NB4 (cell line): Measurements from ENCODE around the gene AQP1.

ENCODE experiments used
- MAX ChIP-seq: IDR thresholded peaks from 2 replicates; pipeline ENCODE4 v1.6.1; 2011; ENCODE audit warnings: low read depth, low read length
- MYC ChIP-seq: IDR thresholded peaks from 2 replicates; pipeline ENCODE4 v1.6.1; 2011; ENCODE audit warnings: low read depth, low read length
- POLR2A ChIP-seq: IDR thresholded peaks from 2 replicates; pipeline ENCODE4 v1.6.1; 2011; ENCODE audit warnings: mild to moderate bottlenecking; ENCODE audit not compliant: insufficient read length; ENCODE audit errors: extremely low read depth
- TF ChIP-seq, protein P1 (sequence below): IDR thresholded peaks from one replicate; pipeline ENCODE4 v1.5.1; 2012; ENCODE audit warnings: low read depth, low read length

DNA sequence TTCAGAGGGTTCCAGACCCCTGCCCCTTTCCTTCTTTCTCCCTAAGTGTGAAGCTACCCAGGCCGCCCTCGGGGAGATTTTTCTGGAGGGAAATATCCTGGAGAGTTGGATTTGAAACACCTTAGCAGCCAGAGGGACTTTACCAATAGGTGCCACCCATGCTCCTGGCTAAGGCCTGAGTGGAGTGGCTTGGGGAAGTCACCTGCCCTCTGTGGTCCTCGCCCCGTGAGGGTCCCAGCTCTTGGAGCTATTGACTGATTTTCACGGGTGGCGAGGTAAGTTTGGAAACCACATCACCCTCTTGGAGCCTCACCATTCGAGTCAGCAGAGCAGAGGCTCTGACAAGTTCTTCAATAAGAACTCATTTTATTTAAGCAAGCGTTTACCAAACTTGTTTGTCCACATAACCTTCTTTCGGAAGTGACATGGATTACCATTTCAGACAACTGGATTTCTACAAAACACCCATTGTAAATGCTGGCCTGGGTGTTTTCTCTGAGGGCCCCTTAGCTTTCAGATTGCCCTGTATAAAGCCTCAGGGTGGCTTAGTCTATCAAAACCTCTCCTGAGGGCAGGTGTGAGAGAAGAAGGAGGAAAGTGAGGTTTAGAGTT, 20.4 kb downstream of the AQP1 start:
- TF ChIP-seq MAX (no peak), POLR2A (no peak), MYC (no peak)
- TF ChIP-seq, protein P1, sequence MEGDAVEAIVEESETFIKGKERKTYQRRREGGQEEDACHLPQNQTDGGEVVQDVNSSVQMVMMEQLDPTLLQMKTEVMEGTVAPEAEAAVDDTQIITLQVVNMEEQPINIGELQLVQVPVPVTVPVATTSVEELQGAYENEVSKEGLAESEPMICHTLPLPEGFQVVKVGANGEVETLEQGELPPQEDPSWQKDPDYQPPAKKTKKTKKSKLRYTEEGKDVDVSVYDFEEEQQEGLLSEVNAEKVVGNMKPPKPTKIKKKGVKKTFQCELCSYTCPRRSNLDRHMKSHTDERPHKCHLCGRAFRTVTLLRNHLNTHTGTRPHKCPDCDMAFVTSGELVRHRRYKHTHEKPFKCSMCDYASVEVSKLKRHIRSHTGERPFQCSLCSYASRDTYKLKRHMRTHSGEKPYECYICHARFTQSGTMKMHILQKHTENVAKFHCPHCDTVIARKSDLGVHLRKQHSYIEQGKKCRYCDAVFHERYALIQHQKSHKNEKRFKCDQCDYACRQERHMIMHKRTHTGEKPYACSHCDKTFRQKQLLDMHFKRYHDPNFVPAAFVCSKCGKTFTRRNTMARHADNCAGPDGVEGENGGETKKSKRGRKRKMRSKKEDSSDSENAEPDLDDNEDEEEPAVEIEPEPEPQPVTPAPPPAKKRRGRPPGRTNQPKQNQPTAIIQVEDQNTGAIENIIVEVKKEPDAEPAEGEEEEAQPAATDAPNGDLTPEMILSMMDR: no peak
